Measurements from ENCODE around the gene SCAF1. TPM values are rescaled to one million over a fixed set of nuclear protein-coding genes. Genes with fewer than 3 reads are reported as not detected.

SCAF1 gene
- polyA plus RNA-seq, 3 donors, result 0.39 to 7.5 (median 0.68) TPM

DNA sequence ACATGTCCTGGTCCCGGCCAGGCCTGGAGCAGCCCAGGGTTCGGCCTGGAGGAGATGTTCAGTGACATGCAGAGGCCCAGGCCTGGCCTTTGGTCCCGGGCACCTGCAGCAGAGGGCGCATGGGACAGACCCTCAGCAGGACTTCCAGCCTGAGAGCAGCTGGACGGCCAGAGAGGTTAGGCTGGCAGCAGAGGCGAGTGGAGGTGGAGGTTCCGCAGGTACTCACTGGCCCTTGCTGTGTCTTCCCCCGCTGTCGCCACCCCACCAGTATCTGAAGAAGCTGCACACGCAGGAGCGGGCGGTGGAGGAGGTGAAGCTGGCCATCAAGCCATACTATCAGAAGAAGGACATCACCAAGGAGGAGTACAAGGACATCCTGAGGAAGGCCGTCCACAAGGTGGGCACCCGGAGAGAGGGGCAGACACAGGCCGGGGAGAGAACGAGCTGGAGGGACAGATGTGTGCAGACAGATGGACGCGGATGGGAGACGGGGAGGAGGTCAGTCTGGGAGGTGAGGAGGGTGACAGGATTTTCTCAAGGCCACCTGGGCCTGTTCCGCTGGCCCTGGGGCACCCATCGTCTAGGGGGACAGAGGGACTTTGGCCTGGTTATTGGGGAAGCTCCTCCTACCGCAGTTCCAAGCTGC, 15.6 kb downstream of the SCAF1 start:
- Histone ChIP-seq H3K9me3 (replicated peaks in 1 of 2; ENCODE audit: control insufficient read depth in 1 of 2, insufficient read depth in 1 of 2, low read length in 2 of 2) (no peaks in the 10 kb centered on the region), H3K79me2 (ENCODE audit: insufficient read depth, low read length) (no peaks in the 10 kb centered on the region), H2AFZ (ENCODE audit: insufficient read depth, low read depth, low read length, poor library complexity, severe bottlenecking) (no peak overlapping the region), H3K27me3 (ENCODE audit: control insufficient read depth in 2 of 2, insufficient read depth in 2 of 2, low read length in 2 of 2) (no peaks in the 10 kb centered on the region), H3K4me2 (replicated peaks; ENCODE audit: extremely low read depth, low read length, poor library complexity, severe bottlenecking) (no peak overlapping the region), H3K4me3 (replicated peaks in 1 of 3; ENCODE audit: low read depth in 2 of 3, low read length in 3 of 3) (no peak overlapping the region), H3K9ac (ENCODE audit: insufficient read depth, low read length, poor library complexity, severe bottlenecking) (no peak overlapping the region), H3K36me3 (replicated peaks in 1 of 2; ENCODE audit: control insufficient read depth in 1 of 2, insufficient read depth in 2 of 2, low read length in 2 of 2) (peaks cover 88 to 100% of the 10 kb centered on the region in 2 donors), H4K20me1 (ENCODE audit: insufficient read depth, low read length) (peaks cover 47% of the 10 kb centered on the region), H3K27ac (ENCODE audit: low read depth in 1 of 2, low read length in 2 of 2) (no peak overlapping the region), H3K4me1 (ENCODE audit: control insufficient read depth in 1 of 2, insufficient read depth in 2 of 2, low read length in 2 of 2) (no peaks in the 10 kb centered on the region)
- Mint-ChIP-seq H3K4me1 (no peaks in the 10 kb centered on the region), H3K9me3 (peaks cover 0 to 4% (median 0%) of the 10 kb centered on the region in 7 donors), H3K27me3 (ENCODE audit: low read depth in 3 of 3) (peaks cover 0 to 3% (median 0%) of the 10 kb centered on the region in 3 donors), H3K27ac (peak overlapping the region in 2 of 7 donors; percentile 13 to 35), H3K36me3 (peaks cover 72 to 96% of the 10 kb centered on the region in 2 donors), H3K4me3 (no peak overlapping the region)
- intact Hi-C loops (cut with micrococcal nuclease), result no loop called here
- TF ChIP-seq, protein P1, sequence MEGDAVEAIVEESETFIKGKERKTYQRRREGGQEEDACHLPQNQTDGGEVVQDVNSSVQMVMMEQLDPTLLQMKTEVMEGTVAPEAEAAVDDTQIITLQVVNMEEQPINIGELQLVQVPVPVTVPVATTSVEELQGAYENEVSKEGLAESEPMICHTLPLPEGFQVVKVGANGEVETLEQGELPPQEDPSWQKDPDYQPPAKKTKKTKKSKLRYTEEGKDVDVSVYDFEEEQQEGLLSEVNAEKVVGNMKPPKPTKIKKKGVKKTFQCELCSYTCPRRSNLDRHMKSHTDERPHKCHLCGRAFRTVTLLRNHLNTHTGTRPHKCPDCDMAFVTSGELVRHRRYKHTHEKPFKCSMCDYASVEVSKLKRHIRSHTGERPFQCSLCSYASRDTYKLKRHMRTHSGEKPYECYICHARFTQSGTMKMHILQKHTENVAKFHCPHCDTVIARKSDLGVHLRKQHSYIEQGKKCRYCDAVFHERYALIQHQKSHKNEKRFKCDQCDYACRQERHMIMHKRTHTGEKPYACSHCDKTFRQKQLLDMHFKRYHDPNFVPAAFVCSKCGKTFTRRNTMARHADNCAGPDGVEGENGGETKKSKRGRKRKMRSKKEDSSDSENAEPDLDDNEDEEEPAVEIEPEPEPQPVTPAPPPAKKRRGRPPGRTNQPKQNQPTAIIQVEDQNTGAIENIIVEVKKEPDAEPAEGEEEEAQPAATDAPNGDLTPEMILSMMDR (IDR thresholded peaks at IDR 0.05), result no peak
- DNase-seq, result no peak
- 97% methylated on average over 19 of the region's 22 CpGs for WGBS (ENCODE audit: insufficient coverage)

DNA sequence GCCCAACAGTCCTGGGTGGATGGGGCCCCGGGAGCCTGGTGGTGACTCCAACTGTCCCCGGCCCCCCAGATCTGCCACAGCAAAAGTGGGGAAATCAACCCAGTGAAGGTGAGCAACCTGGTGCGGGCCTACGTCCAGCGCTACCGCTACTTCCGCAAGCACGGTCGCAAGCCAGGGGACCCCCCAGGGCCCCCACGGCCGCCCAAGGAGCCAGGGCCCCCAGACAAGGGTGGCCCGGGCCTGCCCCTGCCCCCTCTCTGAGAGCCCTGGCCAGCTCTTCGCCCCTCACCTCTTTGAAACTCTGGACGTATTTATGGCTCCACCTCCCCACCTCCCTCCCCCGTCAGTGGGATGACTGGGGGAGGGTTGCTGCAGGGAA, 16.1 kb downstream of the SCAF1 start:
- H2AFZ ChIP-seq (ENCODE audit: insufficient read depth, low read depth, low read length, poor library complexity, severe bottlenecking), result no peak overlapping the region
- TF ChIP-seq, protein P1 (IDR thresholded peaks at IDR 0.05), result no peak
- H3K9me3 ChIP-seq (replicated peaks in 1 of 2; ENCODE audit: control insufficient read depth in 1 of 2, insufficient read depth in 1 of 2, low read length in 2 of 2), result no peaks in the 10 kb centered on the region
- no peak overlapping the region for H3K4me2 ChIP-seq (replicated peaks; ENCODE audit: extremely low read depth, low read length, poor library complexity, severe bottlenecking)
- intact Hi-C loops (cut with micrococcal nuclease), result no loop called here
- Mint-ChIP-seq H3K27ac (no peak overlapping the region), H3K4me3 (no peak overlapping the region), H3K27me3 (ENCODE audit: low read depth in 3 of 3) (peaks cover 0 to 3% (median 0%) of the 10 kb centered on the region in 3 donors), H3K9me3 (peaks cover 0 to 4% (median 0%) of the 10 kb centered on the region in 7 donors), H3K36me3 (peaks cover 73 to 96% of the 10 kb centered on the region in 2 donors), H3K4me1 (no peaks in the 10 kb centered on the region)
- H3K9ac ChIP-seq (ENCODE audit: insufficient read depth, low read length, poor library complexity, severe bottlenecking), result no peak overlapping the region
- peaks cover 47% of the 10 kb centered on the region for H4K20me1 ChIP-seq (ENCODE audit: insufficient read depth, low read length)
- no peak overlapping the region for H3K27ac ChIP-seq (ENCODE audit: low read depth in 1 of 2, low read length in 2 of 2)
- DNase-seq, result no peak
- no peak overlapping the region for H3K4me3 ChIP-seq (replicated peaks in 1 of 3; ENCODE audit: low read depth in 2 of 3, low read length in 3 of 3)
- H3K4me1 ChIP-seq (ENCODE audit: control insufficient read depth in 1 of 2, insufficient read depth in 2 of 2, low read length in 2 of 2), result no peaks in the 10 kb centered on the region
- H3K79me2 ChIP-seq (ENCODE audit: insufficient read depth, low read length), result peaks cover 1% of the 10 kb centered on the region
- no peaks in the 10 kb centered on the region for H3K27me3 ChIP-seq (ENCODE audit: control insufficient read depth in 2 of 2, insufficient read depth in 2 of 2, low read length in 2 of 2)
- H3K36me3 ChIP-seq (replicated peaks in 1 of 2; ENCODE audit: control insufficient read depth in 1 of 2, insufficient read depth in 2 of 2, low read length in 2 of 2), result peaks cover 86 to 100% of the 10 kb centered on the region in 2 donors
- WGBS (ENCODE audit: insufficient coverage), result 94% methylated on average over 9 of the region's 15 CpGs

Measured in CD14-positive monocyte (primary cell).